ENCODE results near the gene DELE1.

DNA sequence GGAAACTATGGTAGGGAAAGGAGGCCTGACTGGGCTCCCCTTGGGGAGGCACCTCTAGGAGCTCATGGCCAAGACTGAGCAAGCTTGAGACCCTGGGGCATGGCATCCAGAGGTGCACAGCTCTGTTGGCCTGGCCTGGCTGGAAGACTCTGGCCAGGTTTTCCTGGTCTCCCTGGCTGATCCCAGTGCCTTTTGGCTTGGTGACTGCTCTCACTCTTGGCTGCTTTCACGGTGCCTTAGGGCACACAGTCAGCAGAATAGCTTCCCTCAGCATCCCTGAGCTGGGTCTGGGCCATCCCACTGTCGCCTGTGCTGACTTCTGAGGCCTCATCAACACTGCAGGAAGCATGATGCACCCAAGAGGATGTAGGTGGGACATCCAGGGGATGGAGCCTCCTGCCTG lies 13.4 kb upstream of the DELE1 start:
- TF ChIP-seq, protein P1, sequence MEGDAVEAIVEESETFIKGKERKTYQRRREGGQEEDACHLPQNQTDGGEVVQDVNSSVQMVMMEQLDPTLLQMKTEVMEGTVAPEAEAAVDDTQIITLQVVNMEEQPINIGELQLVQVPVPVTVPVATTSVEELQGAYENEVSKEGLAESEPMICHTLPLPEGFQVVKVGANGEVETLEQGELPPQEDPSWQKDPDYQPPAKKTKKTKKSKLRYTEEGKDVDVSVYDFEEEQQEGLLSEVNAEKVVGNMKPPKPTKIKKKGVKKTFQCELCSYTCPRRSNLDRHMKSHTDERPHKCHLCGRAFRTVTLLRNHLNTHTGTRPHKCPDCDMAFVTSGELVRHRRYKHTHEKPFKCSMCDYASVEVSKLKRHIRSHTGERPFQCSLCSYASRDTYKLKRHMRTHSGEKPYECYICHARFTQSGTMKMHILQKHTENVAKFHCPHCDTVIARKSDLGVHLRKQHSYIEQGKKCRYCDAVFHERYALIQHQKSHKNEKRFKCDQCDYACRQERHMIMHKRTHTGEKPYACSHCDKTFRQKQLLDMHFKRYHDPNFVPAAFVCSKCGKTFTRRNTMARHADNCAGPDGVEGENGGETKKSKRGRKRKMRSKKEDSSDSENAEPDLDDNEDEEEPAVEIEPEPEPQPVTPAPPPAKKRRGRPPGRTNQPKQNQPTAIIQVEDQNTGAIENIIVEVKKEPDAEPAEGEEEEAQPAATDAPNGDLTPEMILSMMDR (IDR thresholded peaks at IDR 0.05), result no peak
- no peak for TF ChIP-seq POLR2A (IDR thresholded peaks at IDR 0.05)

Data from gastroesophageal sphincter (tissue), 3 donors.